HG03135 (cell line): Measurements from ENCODE around the gene DNAJC4.

ENCODE experiments used
- ATAC-seq: cut with Tn5 transposase; IDR thresholded peaks from one replicate; pipeline ENCODE4 v1.9.1; 2021; ENCODE audit warnings: mild to moderate bottlenecking, moderate library complexity; ENCODE audit not compliant: unreplicated experiment

Gene DNAJC4

GRCh38 chr11:64227405-64227956, 2.9 kb upstream of the DNAJC4 start:
- ATAC-seq, result no peak

- ATAC-seq, result no peak
Observed at GRCh38 chr11:64229090-64229743, 1.1 kb upstream of the DNAJC4 start.

GRCh38 chr11:64229744-64230170, 591 bp upstream of the DNAJC4 start:
- no peak for ATAC-seq

GRCh38 chr11:64230985-64231365, 627 bp downstream of the DNAJC4 start:
- no peak for ATAC-seq

- ATAC-seq, result no peak
Observed at GRCh38 chr11:64231546-64231945, 1.2 kb downstream of the DNAJC4 start.

- ATAC-seq, result no peak
Observed at GRCh38 chr11:64232182-64232966, 2.0 kb downstream of the DNAJC4 start.

GRCh38 chr11:64232967-64233315, 2.6 kb downstream of the DNAJC4 start:
- ATAC-seq, result no peak

- ATAC-seq, result peak; percentile 38
Observed at GRCh38 chr11:64233913-64234586, 3.7 kb downstream of the DNAJC4 start, which contains the start of gene VEGFB. Gene VEGFB, plus strand, starts transcription at chr11:64234584. Its CDS starts 250 bp downstream, at chr11:64234834.

GRCh38 chr11:64234647-64235379, 4.5 kb downstream of the DNAJC4 start:
- no peak for ATAC-seq

GRCh38 chr11:64235437-64236161, 5.3 kb downstream of the DNAJC4 start:
- ATAC-seq, result no peak

GRCh38 chr11:64237484-64237951, 7.2 kb downstream of the DNAJC4 start:
- no peak for ATAC-seq

- no peak for ATAC-seq
Observed at GRCh38 chr11:64238076-64238475, 7.7 kb downstream of the DNAJC4 start.

- no peak for ATAC-seq
Observed at GRCh38 chr11:64238999-64239398, 8.7 kb downstream of the DNAJC4 start.

GRCh38 chr11:64239662-64240434, 9.5 kb downstream of the DNAJC4 start:
- ATAC-seq, result peak; percentile 11

- ATAC-seq, result peak; percentile 45
Observed at GRCh38 chr11:64240435-64241240, 10.3 kb downstream of the DNAJC4 start, which contains the start of gene FKBP2. Gene FKBP2, plus strand, starts transcription at chr11:64241095. Its CDS starts 1,293 bp downstream, at chr11:64242388.

- ATAC-seq, result peak; percentile 66
Observed at GRCh38 chr11:64241241-64241490, 10.8 kb downstream of the DNAJC4 start.

- peak; percentile 10 for ATAC-seq
Observed at GRCh38 chr11:64241491-64242374, 11.4 kb downstream of the DNAJC4 start.
